Astrocyte of the spinal cord (primary cell): Measurements from ENCODE around the gene CLCN3.
"Not testable (repeated sequence)": the region's sequence is repeated elsewhere in the genome, so short reads cannot be mapped to it uniquely, and the experiment has no call there.

Source experiments
- DNase-seq: peaks from one replicate; pipeline ENCODE4 v3.0.0; 2011; ENCODE audit warnings: low read depth, low spot score
- H3K4me3 ChIP-seq: 2 replicates; pipeline ENCODE4 v1.5.1; 2011; ENCODE audit warnings: low read depth, mild to moderate bottlenecking, low read length, moderate library complexity
- CTCF ChIP-seq: IDR thresholded peaks from 2 replicates; pipeline ENCODE4 v1.5.1; 2012; ENCODE audit warnings: low read depth, mild to moderate bottlenecking, low read length, inconsistent platforms
- in situ Hi-C: cut with HindIII; loops from 2 replicates; pipeline ENCODE4 v1.10.0; 2017; ENCODE audit warnings: low sequenced_read_pairs

The CLCN3 gene

GRCh38 chr4:169716677-169717076, 96.3 kb downstream of the CLCN3 start:
- TF ChIP-seq CTCF = no peak
- in situ Hi-C loops = no loop called here

GRCh38 chr4:169720529-169720928, 100.2 kb downstream of the CLCN3 start:
- TF ChIP-seq CTCF = no peak
- H3K4me3 ChIP-seq = no peak overlapping the region
- no peak for DNase-seq
- in situ Hi-C loops = no loop called here

More at GRCh38 chr4:169716677-169717076, 96.3 kb downstream of the CLCN3 start:
- peak; percentile 29 for DNase-seq
- H3K4me3 ChIP-seq = no peak overlapping the region

- no peak for DNase-seq
- in situ Hi-C loops = no loop called here
- H3K4me3 ChIP-seq = no peak overlapping the region
- TF ChIP-seq CTCF = peak; percentile 23
These were observed 103.0 kb downstream of the CLCN3 start for GRCh38 chr4:169723207-169723965.

GRCh38 chr4:169724260-169724659, 103.9 kb downstream of the CLCN3 start:
- no peak for TF ChIP-seq CTCF
- in situ Hi-C loops = no loop called here
- peak; percentile 33 for DNase-seq
- H3K4me3 ChIP-seq = no peak overlapping the region

- in situ Hi-C loops = no loop called here
- no peak overlapping the region for H3K4me3 ChIP-seq
- no peak for DNase-seq
- no peak for TF ChIP-seq CTCF
These were observed 107.2 kb downstream of the CLCN3 start for GRCh38 chr4:169727616-169728015.

- no peak for TF ChIP-seq CTCF
- no peak for DNase-seq
- in situ Hi-C loops = no loop called here
- H3K4me3 ChIP-seq = no peak overlapping the region
These were observed 110.2 kb downstream of the CLCN3 start for GRCh38 chr4:169730564-169730963.

- in situ Hi-C loops, DNase-seq, H3K4me3 ChIP-seq: not testable (repeated sequence)
These were observed 118.2 kb downstream of the CLCN3 start for GRCh38 chr4:169738604-169739003.
